AG10803 (cell line): ENCODE data around the gene HS3ST4.

Experiments
- DNase-seq: peaks from one replicate; pipeline ENCODE4 v3.0.0; 2010; ENCODE audit warnings: low read depth
- H3K4me3 ChIP-seq: 2 replicates; pipeline ENCODE4 v1.5.1; 2011; ENCODE audit warnings: mild to moderate bottlenecking, low read length, control low read depth
- CTCF ChIP-seq: conservative IDR thresholded peaks from 2 replicates; pipeline ENCODE4 v1.5.1; 2011; ENCODE audit warnings: mild to moderate bottlenecking, low read length, control low read depth, inconsistent platforms

Gene HS3ST4

GRCh38 chr16:26041952-26042668, 350.4 kb downstream of the HS3ST4 start:
- no peak for DNase-seq
- no peak for TF ChIP-seq CTCF
- H3K4me3 ChIP-seq: no peak overlapping the region

- no peak overlapping the region for H3K4me3 ChIP-seq
- no peak for DNase-seq
- TF ChIP-seq CTCF: no peak
Observed at GRCh38 chr16:26050472-26050871, 358.7 kb downstream of the HS3ST4 start.

- no peak for DNase-seq
- no peak for TF ChIP-seq CTCF
- no peak overlapping the region for H3K4me3 ChIP-seq
Observed at GRCh38 chr16:26051063-26051462, 359.3 kb downstream of the HS3ST4 start.

DNA sequence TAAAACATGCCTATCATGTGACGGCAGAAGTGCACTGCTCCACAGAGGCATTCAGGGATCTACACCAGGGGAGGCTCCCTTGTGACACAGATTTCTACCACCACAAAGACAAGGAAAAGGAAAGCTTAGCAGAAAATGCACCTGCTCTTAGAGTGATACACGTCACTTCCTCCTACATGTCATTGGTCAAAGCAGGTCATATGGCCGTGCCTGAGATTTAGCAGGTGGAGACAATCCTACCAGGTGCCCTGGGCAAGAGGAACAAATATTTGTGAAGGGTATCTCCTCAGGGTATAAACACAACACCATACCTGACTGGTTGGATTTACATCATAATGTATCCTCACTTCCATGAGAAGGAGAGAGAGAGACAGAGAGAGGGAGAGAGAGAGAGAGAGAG, 362.1 kb downstream of the HS3ST4 start:
- H3K4me3 ChIP-seq: no peak overlapping the region

DNA sequence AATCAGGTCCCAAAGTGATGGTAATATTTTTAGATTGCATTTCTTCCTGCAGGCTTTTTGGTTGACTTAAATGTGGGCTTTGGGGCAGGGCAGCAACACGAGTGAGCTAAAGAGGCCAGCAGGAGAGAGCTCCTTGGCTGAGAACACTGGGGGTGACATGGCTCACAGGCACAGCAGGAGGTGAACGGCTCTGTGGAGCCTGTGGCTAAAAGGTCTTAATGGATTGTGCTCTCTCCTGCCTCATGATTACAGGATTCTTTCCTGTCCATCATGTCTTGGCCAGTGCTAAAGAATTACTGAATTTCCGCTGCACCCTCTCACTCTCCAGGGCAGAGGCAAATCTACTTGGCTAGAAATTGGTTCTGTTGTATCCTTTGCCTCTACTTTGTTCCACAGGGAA, 366.6 kb downstream of the HS3ST4 start:
- TF ChIP-seq CTCF: no peak
- no peak for DNase-seq
- H3K4me3 ChIP-seq: no peak overlapping the region

More for the DNA sequence above, 362.1 kb downstream of the HS3ST4 start:
- no peak for DNase-seq
- TF ChIP-seq CTCF: no peak

DNA sequence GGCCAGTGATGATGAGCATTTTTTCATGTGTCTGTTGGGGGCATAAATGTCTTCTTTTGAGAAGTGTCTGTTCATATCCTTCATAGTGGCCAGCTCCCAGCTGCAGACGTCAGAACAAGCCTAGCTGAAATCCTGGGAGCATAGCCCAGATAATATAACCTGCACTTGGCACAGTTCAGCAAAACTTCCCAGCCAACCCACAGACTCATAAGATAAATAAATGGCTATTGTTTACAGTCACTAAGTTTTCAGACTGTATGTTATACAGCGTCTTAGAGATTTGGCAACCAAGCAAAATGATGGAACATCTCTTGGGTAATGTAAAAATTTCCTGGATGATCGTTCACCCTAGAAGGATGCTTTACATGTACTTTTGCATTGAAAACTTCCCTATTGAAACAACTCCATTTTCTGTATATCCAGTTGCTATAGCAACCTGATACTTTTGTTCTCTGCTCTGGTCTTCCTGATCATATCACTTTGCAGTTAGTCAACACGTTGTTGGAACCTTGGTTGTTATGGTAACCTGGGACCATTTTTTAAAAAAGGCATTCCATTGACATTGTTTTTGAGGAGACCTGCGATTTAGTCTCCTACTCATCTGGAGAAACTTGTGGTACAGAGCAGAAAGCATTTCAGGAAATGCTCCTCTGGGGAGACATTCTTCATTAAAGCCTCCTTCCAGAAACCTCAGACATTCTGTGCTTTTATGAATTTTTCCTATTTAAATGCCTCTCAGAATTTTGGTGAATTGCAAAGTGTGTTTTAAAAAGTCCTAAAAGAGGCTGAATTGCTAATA, 378.7 kb downstream of the HS3ST4 start:
- H3K4me3 ChIP-seq: no peak overlapping the region
- TF ChIP-seq CTCF: no peak
- no peak for DNase-seq
